Muscle layer of duodenum (tissue), 2 donors: Measurements from ENCODE around the gene ZYG11B.
"Not testable (repeated sequence)": the region's sequence is repeated elsewhere in the genome, so short reads cannot be mapped to it uniquely, and the experiment has no call there.

Source experiments
- H3K27ac ChIP-seq: one replicate; pipeline ENCODE4 v1.7.0; 2013; ENCODE audit warnings: mild to moderate bottlenecking, low read length
- H3K27me3 ChIP-seq: one replicate; pipeline ENCODE4 v1.7.0; 2013; ENCODE audit warnings: low read depth, mild to moderate bottlenecking, control low read depth, low read length
- H3K36me3 ChIP-seq, 2 donors: one replicate each; pipeline ENCODE4 v1.7.0; 2013; ENCODE audit warnings: low read length in 2 of 2, control low read depth in 1 of 2, mild to moderate bottlenecking in 1 of 2; ENCODE audit not compliant: insufficient read depth in 2 of 2, control insufficient read depth in 1 of 2
- H3K4me1 ChIP-seq, 2 donors: one replicate each; pipeline ENCODE4 v1.7.0; 2013; ENCODE audit warnings: low read length in 2 of 2, mild to moderate bottlenecking in 2 of 2, control low read depth in 1 of 2, moderate library complexity in 1 of 2; ENCODE audit not compliant: insufficient read depth in 2 of 2, control insufficient read depth in 1 of 2
- H3K4me3 ChIP-seq, 2 donors: one replicate each; pipeline ENCODE4 v1.7.0; 2013; ENCODE audit warnings: low read length in 2 of 2, low read depth in 1 of 2, mild to moderate bottlenecking in 1 of 2
- H3K9me3 ChIP-seq, 2 donors: one replicate each; pipeline ENCODE4 v1.7.0; 2013; ENCODE audit warnings: low read length in 2 of 2, control low read depth in 1 of 2, mild to moderate bottlenecking in 1 of 2; ENCODE audit not compliant: control insufficient read depth in 1 of 2
- donor health status: healthy.

The ZYG11B gene

GRCh38 chr1:52726265-52727113, at the start of gene ZYG11B:
Gene ZYG11B (plus strand): TSS chr1:52726453. CDS start chr1:52726654, 201 bp downstream.
- Histone ChIP-seq H3K27ac (peak within 1 kb of the TSS; percentile 90), H3K4me1 (peaks cover 0 to 14% of the 10 kb centered on the region in 2 donors), H3K27me3 (no peaks in the 10 kb centered on the region), H3K4me3 (peak within 1 kb of the TSS; percentile 96 to 97), H3K36me3 (no peaks in the 10 kb centered on the region), H3K9me3 (no peaks in the 10 kb centered on the region)

GRCh38 chr1:52677076-52677806, 49.0 kb upstream of the ZYG11B start:
- no peak overlapping the region for H3K4me3 ChIP-seq
- H3K36me3 ChIP-seq: no peaks in the 10 kb centered on the region
- H3K4me1 ChIP-seq: no peaks in the 10 kb centered on the region
- no peak overlapping the region for H3K27ac ChIP-seq
- H3K9me3 ChIP-seq: no peaks in the 10 kb centered on the region
- no peaks in the 10 kb centered on the region for H3K27me3 ChIP-seq

GRCh38 chr1:52679048-52679447, 47.2 kb upstream of the ZYG11B start:
- Histone ChIP-seq H3K4me3 (no peak overlapping the region), H3K36me3 (no peaks in the 10 kb centered on the region), H3K27ac (no peak overlapping the region), H3K27me3 (no peaks in the 10 kb centered on the region), H3K9me3 (no peaks in the 10 kb centered on the region), H3K4me1 (no peaks in the 10 kb centered on the region)

GRCh38 chr1:52679498-52679897, 46.8 kb upstream of the ZYG11B start:
- Histone ChIP-seq H3K36me3 (no peaks in the 10 kb centered on the region), H3K4me1 (no peaks in the 10 kb centered on the region), H3K4me3 (no peak overlapping the region), H3K27ac (no peak overlapping the region), H3K9me3 (no peaks in the 10 kb centered on the region), H3K27me3 (no peaks in the 10 kb centered on the region)

- Histone ChIP-seq H3K27me3 (no peaks in the 10 kb centered on the region), H3K4me1 (no peaks in the 10 kb centered on the region), H3K4me3 (no peak overlapping the region), H3K27ac (no peak overlapping the region), H3K36me3 (no peaks in the 10 kb centered on the region), H3K9me3 (no peaks in the 10 kb centered on the region)
Observed at GRCh38 chr1:52680353-52680752, 45.9 kb upstream of the ZYG11B start.

GRCh38 chr1:52681136-52681535, 45.1 kb upstream of the ZYG11B start:
- H3K36me3 ChIP-seq: no peaks in the 10 kb centered on the region
- no peak overlapping the region for H3K4me3 ChIP-seq
- no peaks in the 10 kb centered on the region for H3K27me3 ChIP-seq
- H3K9me3 ChIP-seq: no peaks in the 10 kb centered on the region
- no peaks in the 10 kb centered on the region for H3K4me1 ChIP-seq
- no peak overlapping the region for H3K27ac ChIP-seq

GRCh38 chr1:52683367-52683940, 42.8 kb upstream of the ZYG11B start:
- Histone ChIP-seq H3K36me3 (peaks cover 14 to 16% of the 10 kb centered on the region in 2 donors), H3K4me1 (no peaks in the 10 kb centered on the region), H3K27ac (no peak overlapping the region), H3K27me3 (no peaks in the 10 kb centered on the region), H3K4me3 (no peak overlapping the region), H3K9me3 (no peaks in the 10 kb centered on the region)

GRCh38 chr1:52684545-52684944, 41.7 kb upstream of the ZYG11B start:
- Histone ChIP-seq H3K27me3 (no peaks in the 10 kb centered on the region), H3K9me3 (no peaks in the 10 kb centered on the region), H3K4me1 (no peaks in the 10 kb centered on the region), H3K27ac (no peak overlapping the region), H3K4me3 (no peak overlapping the region), H3K36me3 (peaks cover 14 to 16% of the 10 kb centered on the region in 2 donors)

GRCh38 chr1:52686261-52686751, 39.9 kb upstream of the ZYG11B start:
- H3K9me3 ChIP-seq, H3K27ac ChIP-seq, H3K4me3 ChIP-seq, H3K27me3 ChIP-seq, H3K4me1 ChIP-seq: not testable (repeated sequence)
- peaks cover 14 to 16% of the 10 kb centered on the region in 2 donors for H3K36me3 ChIP-seq

- Histone ChIP-seq H3K4me1 (no peaks in the 10 kb centered on the region), H3K27ac (no peak overlapping the region), H3K9me3 (no peaks in the 10 kb centered on the region), H3K4me3 (no peak overlapping the region), H3K36me3 (peaks cover 17 to 21% of the 10 kb centered on the region in 2 donors), H3K27me3 (no peaks in the 10 kb centered on the region)
Observed at GRCh38 chr1:52686830-52687229, 39.4 kb upstream of the ZYG11B start.

GRCh38 chr1:52691821-52692220, 34.4 kb upstream of the ZYG11B start:
- no peaks in the 10 kb centered on the region for H3K9me3 ChIP-seq

More at GRCh38 chr1:52691821-52692220, 34.4 kb upstream of the ZYG11B start:
- Histone ChIP-seq H3K36me3 (peaks cover 22 to 29% of the 10 kb centered on the region in 2 donors), H3K4me1 (no peaks in the 10 kb centered on the region), H3K27ac (no peak overlapping the region), H3K4me3 (no peak overlapping the region), H3K27me3 (no peaks in the 10 kb centered on the region)
